Retina (tissue), 1 donor: ENCODE data around the gene RIIAD1.
"Not testable (repeated sequence)": the region's sequence is repeated elsewhere in the genome, so short reads cannot be mapped to it uniquely, and the experiment has no call there.

Experiments used
- DNase-seq: peaks from one replicate; pipeline ENCODE4 v3.0.0-alpha.2; 2016

The RIIAD1 gene, protein sequence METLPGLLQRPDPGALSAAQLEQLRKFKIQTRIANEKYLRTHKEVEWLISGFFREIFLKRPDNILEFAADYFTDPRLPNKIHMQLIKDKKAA

DNA sequence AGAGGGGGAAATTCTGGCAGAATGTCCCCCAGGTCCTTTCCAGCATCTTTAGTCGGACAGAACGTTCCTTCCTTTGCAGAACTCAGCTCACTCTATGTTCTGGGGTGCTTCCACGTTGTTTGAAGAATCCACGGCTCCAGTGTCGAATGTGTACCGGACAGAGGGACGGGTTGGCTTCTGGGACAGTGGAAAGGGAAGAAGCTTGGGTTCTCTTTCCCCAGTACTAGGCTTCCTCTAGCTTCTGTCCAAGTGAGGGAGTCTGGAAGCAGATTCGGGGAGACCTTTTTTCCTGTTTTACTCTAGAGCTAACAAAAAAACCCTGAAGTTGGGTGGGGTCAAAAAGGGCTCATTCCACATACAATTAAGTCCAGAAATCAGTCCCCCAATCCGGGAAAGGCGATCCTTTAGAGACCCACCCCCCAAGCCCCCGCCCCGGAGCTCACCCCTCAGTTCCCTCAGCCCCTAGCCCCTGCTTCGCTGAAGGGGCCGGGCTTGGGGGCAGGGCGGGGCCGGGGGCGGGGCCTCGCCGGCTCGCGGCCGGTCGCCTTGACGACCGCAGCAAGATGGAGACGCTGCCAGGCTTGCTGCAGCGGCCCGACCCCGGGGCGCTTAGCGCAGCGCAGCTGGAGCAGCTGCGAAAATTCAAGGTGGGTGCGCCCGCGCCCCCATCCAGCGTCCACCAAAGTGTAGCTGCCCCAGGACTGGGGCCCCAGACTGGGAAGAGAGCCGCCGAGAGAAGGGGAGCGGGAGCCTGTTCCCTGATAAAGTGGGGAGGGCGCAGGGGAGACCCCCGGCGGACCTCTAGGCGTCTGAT lies at the start of gene RIIAD1:
Gene RIIAD1 (plus strand): TSS at position 549 of the 814 bp plus-strand sequence. CDS start 15 bp downstream, at position 564.
- DNase-seq, result peak; percentile 70

DNA sequence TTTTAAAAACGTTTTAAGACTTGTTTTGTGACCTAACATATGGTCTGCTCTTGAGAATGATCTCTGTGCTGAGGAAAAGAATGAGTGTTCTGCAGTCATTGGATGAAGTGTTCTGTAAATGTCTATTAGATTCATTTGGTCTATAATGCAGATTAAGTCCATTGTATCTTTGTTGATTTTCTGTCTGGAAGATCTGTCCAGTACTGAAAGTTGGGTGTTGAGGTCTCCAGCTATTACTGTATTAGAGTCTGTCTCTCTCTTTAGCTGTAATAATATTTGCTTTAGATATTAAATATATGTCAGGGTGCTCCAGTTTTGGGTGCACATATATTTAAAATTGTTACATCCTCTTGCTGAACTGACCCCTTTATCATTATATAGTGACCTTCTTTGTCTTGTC lies 47.9 kb upstream of the RIIAD1 start:
- DNase-seq, result no peak

DNA sequence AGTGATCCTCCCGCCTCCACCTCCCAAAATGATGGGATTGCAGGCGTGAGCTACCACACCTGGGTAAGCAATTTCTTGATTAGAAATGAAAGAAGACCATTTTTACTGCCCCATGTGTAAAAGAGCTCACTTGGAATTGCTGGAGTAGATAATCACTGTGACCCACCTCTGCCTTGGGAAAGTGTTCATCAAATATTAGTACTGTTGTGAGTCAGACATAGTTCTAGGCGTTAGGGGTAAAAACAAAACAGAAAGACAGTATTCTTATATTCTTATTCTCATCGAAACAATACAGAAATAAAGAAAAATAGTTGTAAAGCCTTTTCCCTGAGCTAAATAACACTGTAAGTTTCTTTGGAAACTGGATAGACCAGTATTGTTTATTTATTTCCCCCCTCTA lies 40.9 kb upstream of the RIIAD1 start:
- no peak for DNase-seq

DNA sequence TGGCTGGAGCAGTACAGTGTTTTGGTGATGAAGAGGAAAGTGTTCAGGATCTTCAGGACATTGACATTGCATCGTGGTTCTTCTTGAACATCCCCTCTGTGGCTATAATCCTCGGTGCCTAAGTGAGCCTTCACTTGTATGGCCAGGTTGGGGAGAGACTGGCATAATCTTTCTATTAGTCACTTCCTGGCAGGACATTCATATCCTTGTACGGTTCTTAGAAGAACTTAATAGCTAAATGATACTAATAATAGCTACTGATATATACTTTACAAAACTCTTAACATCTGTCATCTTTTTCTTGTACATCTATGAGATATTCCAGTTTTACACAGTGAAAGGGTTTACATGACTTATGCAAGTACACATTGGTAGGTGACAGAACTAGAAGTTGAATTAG lies 40.5 kb upstream of the RIIAD1 start:
- no peak for DNase-seq

DNA sequence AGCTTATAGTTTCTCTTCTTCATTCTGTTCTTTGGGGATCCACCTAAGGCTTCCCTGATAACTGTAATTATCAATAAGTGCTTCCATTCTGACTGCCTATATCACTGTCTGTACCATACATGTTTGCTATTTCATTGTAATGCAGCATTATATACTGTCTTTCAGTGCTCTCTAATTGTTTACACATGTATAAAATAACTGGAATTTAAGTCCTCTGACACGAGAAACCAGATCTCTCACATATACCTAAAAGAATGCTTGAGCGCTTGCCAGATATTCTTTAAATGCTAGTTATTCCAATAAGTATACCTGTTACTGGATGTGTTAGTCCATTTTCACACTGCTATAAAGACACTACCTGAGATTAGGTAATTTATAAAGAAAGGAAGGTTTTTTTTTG lies 39.4 kb upstream of the RIIAD1 start:
- no peak for DNase-seq

DNA sequence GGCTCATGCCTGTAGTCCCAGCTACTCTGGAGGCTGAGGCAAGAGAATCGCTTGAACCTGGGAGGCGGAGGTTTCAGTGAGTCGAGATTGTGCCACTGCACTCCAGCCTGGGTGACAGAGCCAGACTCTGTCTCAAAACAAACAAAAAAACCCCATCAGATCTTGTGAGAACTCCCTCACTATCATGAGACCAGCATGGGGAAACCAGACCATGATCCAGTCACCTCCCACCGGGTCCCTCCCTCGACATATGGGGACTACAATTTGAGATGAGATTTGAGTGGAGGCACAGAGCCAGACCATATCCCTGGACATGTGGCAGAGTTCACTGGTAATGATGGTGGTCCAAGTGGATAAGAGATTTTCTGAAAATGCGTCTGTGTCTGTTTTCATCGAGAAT lies 38.4 kb upstream of the RIIAD1 start:
- DNase-seq, result not testable (repeated sequence)

DNA sequence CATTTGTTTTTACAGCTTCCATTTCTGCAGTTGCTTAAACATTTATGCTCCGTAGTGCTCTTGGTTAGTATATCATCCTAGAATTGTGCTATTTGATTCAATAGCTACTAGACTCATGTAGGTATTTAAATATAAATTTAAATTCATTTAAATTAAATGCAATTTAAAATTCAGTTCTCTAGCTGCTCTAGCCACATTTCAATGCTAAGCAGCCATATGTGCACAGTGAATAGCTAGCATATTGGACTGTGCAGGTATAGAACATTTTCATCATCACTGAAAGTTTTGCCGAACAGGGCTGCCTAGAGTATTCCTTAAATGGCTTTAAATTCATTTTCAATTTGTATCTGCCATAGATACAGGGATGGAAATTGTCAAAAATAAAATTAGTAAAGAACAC lies 37.2 kb upstream of the RIIAD1 start:
- DNase-seq, result no peak

DNA sequence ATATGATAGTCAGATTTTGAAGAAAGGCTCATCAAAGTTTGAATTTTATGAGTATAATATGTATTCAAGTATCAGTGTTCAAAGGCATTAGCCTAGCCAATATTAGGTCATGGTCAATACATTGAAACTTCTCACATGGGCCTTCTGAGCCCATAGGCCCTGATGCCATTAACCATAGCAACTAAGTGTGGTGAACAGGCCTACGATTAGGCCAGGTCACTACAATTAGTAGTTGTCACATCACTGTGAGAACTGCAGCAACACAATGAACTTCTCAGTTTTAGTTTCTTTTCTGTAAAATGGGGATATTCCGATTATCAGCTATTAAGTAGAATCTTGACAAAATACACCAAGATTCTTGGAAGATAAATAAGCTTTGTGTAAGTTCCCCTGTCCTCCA lies 34.8 kb upstream of the RIIAD1 start:
- DNase-seq, result no peak

DNA sequence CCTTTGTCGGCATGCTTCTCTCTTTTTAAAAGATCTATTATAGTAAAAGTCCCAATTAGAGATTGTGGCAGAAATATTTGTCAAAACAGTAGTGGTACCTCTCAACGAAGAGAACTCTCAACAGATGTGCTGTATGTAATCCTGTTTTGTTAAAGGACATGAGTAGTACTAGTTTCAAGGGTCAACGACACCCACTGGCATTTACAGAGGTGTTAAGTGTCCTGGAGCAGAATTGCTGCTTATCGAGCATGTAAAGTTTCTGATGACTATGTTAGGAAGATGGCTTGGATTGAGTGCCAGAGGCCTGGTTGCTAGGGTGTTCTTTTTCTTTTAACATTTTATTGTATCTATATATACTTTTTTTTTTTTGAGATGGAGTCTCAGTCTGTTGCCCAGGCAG lies 31.8 kb upstream of the RIIAD1 start:
- DNase-seq, result no peak

DNA sequence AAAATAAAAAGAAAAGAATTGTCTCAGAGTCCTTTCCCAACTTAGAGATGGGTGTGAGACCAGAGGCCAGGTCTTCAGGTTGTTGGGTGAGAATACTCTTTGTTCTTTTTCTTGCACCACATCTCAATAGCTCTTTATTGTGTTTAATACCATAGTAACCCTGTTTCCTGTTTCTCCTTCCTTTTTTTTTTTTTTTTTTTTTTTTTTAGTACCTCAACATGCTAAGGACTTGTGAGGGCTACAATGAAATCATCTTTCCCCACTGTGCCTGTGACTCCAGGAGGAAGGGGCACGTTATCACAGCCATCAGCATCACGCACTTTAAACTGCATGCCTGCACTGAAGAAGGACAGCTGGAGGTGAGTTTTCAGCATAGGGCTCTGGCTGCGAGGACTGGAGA lies 29.1 kb upstream of the RIIAD1 start:
- no peak for DNase-seq

DNA sequence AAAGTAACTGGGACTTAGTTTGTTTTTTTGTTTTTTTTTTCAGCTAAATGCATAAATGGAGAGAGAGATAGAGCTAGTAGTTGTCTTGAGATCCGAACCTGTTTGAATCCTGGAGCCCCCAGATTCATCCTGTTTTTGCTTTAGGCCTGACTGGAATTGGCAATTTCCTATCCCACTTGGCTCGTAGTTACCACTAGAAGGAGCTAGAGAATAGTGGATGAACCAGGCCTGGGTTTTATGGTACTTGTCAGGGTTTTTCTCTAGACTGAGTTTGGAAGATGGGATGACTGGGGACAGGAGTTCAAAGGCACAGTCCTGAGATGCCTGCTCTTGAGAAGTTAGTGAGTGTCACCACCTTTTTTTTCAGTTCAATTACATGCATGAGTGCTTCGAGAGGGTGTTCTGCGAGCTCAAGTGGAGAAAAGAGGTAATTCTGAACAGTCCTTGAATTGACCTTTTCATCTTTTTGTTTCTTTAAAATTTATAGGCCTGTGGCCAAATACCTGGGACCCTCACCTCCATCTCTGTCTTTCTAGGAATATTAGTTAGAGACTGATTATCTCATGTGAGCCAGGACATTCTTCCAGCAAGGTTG lies 28.2 kb upstream of the RIIAD1 start:
- DNase-seq, result peak; percentile 52

DNA sequence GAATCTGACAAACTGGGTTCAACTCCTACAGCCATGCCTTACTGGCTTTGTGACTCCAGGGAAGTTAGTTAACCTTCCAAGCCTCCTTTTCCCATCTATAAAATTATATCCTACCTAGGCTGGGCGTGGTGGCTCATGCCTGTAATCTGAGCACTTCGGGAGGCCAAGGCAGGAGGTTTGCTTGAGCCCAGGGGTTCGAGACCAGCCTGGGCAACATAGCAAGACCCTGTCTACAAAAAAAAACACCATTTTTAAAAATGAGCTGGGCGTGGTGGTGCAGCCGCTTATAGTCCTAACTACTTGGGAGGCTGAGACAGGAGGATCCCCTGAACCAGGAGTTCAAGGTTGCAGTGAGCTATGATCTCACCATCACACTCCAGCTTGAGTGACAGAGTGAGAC lies 19.8 kb upstream of the RIIAD1 start:
- DNase-seq, result no peak

DNA sequence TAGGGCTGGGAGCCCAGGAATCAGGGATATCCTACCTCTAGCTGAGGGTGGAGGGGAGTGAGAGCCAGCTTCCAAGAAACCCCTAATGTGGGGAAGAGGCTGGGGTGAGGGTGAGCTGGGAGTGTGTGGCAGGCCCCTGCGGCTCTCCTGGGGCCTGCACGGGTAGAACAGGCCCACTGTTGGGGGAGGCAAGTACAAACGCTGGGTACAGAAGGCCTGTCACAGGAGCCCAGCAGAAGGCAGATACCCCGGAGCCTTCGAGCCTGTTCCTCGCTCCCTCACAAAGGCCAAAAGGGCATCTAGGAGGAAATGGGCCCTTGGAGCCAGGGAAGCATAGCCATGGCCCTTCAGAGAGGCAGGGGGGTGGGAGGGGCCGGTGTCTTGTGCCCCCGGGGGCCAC lies 18.4 kb upstream of the RIIAD1 start:
- no peak for DNase-seq

DNA sequence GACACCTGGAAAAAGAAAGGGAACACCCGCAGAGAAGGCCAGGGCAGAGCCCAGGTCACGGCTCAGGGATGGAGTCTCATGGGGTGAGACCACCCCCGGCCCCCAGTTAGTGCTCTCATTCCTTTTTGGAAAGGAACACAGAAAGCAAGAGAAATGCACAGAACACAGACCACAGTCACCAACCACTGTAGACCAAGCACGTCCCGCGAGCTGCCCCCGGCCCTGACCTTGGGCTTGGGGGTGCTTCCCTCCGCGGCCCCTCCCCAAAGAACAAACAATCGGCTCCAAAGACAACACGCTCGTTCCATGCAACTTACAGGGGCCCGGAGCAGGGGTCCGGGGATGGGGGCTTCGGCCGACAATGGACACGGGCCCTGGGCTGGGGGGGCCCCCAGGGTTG lies 17.5 kb upstream of the RIIAD1 start:
- DNase-seq, result no peak

DNA sequence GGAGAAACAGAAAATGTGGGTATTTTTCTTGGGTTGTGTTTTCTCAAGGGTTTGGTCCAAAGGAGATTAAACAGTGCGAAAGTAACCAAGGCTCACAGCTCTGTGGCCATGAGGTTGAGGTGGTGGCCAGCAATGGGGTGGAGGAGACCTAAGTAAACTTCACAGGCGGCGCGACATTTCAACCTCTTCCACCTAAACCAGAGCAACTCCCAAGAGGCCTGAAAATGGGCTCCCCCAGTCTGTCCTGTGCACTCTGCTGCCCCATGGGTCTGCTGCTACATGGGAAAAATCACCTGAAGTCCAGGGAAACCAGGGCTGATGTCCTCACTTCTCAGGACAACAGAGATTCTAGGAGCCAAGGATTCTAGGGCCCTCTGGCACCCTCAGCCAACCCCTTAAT lies 17.1 kb upstream of the RIIAD1 start:
- DNase-seq, result no peak

DNA sequence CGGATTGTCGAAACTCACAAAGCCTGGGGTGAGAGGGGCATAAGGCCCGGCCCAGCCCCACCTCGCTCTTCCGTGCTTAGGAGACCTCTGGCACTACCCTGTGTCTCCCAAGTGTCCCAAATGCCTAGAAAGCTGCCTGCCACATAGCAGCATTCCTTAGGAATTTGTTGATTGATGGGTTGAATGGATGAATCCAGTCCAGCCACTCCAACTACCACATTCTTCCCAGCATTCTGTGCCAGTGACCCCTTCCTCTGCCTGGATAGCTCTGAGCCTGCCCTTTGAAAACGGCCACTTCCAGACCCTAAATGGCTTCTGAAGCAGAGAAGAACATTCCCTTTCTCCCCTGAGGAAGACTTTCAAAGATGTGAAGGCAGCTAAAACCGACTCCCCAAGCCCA lies 16.2 kb upstream of the RIIAD1 start:
- no peak for DNase-seq

DNA sequence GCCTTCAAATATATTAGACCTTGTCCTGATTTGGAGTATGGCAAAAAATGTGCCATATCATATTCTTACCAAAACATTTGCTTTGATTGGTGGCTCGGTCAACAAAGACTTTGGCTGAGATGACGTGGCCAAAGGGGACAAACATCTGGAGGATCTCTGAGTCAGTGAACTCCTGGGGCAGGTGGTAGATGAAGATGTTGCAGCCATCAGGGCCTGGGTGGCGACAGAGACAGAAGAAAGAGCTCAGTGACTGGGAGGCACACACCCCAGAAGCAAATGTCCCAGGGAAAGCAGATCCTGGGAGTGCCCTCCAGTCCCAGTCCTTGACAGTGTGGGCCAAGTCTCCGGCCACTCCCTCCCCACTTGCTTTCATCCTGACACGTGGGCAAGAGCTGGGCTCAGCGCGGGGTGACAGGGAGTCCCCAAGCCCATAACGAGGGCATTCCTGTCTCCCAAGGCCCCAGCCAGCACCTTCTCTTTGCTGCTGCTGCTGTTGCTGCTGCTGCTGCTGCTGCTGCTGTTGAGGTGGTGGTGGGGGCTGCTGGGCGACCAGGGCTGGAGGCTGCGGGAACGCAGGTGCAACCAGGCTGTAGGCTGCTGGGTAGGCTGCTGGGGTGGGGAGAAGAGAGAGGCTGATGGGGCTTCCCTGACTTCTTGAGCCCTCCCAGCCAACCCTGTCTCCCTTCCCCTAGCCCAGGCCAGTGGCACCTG lies 15.4 kb upstream of the RIIAD1 start:
- DNase-seq, result no peak

DNA sequence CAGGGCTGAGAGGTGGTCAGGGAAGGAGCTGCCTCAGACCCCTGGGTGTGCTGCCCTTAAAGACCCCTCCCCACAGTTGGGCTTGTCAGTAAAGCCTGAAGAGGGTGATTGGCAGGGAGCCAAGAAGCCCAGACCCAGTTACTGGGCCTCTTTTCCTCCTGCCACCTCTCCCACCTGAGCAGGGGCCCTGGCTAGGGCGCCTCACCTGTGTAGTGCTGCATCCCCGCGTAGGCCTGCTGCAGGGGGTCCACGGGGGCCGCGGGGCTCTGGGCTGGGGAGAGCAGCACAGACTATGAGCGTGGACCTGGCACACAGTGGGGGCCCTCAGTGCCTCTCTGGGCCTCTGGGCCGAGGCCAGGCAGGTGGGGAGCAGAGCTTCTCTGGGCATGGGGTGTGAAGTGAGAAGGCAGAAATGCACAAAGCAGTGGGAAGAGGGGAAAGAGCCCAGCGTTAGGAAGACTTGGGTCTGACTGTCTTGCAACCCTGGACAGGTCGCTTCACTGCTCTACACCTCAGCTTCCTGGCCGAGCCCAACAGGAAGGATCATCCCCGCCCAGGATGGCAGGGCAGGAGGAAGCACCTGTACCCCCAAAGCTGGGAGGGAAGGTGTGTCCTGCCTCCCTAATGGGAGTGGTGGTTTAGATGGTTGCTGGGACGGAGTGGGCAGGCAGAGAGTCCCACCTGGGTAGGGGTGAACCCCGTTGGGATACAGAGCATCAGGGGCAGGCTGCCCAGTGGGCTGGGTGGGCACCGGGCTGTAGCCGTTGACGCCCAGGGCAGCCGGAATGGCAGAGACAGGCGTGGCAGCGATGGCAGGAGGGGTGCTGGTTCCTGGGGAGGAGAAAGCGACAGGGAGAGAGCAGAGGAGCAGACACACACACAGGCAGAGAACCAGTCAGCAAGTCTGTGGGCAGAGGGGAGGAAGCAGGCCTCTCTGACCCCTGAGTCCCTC lies 14.6 kb upstream of the RIIAD1 start:
- no peak for DNase-seq

DNA sequence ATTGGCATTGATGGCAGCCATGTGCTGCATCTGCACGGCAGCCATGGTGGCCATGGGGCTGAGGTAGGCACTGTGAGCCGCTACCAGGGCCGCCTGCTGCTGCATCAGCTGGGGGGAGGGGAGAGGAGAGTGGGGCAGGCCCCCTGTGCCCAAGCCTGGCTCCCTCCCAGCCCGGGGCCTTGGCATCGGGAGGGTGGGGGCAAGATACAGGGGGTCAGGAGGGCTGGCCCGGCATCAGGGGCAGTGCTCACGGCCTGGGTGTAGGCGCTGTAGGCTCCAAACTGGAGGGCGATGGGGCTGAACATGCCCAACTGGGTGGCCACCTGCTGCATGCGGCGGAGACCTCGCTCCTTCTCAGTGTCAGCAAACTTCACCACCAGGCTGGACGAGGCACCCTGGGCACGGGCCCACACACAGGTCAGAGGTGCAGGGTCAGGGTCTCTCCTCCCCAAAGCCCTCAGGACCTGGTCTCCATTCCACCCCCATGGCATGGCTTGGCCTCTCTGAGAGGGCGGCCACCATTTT lies 13.7 kb upstream of the RIIAD1 start:
- no peak for DNase-seq

DNA sequence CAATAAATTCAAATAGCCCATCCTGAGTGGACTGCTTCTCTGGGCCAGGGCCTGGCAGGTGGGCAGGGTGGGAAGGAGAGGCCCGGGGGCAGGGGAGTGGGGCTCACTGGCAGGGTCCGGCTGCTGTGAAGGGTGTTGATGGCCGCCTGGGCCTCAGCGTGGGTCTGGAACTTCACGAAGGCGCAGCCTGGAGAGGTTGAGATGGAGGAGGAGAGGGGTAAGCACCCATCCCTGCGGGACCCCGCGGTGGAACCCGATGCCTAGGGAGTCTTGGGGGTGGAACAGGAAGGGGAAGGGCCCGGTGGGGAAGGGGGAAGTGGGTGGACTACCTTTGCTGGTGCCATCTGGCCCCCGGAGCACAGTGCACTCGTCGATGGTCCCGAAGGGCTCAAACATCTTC lies 12.4 kb upstream of the RIIAD1 start:
- no peak for DNase-seq

DNA sequence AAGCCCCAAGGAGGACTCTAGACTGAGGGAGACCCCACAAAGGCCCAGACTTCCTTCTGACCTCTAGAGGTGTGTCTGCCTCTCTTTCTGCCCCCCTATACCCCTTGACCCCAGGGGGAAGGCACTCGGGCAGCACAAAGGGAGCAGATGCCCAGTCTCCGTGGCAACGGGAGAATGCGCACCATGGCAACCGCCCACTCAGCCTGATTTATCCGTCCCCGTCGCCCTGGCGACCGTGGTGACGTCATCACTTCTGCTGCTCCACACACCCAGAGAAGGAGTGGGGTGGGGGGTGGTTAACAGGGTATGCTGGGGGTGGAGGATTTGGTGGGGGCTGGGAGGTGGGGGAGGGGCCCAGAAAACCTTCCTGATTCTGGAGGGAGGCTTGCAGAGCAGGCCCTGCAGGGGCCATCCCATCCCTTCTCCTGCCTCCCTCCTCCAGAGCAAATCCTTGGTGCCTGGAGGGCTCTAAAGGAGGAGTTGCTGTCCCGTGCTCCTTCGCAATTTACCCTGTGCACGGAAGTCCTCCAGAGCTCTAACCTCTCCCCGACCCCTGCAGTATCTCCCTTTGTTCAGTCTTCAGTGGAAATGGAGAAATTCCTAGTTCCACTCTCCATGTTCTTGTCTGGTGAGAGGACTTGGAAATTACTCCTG lies 11.0 kb upstream of the RIIAD1 start:
- DNase-seq, result peak; percentile 87
